HG03575 (cell line): Measurements from ENCODE around the gene NEK10.
A peak's percentile ranks its signal among the peaks of the same experiment; 100 is the strongest.

Source experiments
- ATAC-seq: cut with Tn5 transposase; IDR thresholded peaks from one replicate; pipeline ENCODE4 v1.9.1; 2021; ENCODE audit not compliant: unreplicated experiment, insufficient number of reproducible peaks, low FRiP score; ENCODE audit errors: extremely low read depth

Gene NEK10

DNA sequence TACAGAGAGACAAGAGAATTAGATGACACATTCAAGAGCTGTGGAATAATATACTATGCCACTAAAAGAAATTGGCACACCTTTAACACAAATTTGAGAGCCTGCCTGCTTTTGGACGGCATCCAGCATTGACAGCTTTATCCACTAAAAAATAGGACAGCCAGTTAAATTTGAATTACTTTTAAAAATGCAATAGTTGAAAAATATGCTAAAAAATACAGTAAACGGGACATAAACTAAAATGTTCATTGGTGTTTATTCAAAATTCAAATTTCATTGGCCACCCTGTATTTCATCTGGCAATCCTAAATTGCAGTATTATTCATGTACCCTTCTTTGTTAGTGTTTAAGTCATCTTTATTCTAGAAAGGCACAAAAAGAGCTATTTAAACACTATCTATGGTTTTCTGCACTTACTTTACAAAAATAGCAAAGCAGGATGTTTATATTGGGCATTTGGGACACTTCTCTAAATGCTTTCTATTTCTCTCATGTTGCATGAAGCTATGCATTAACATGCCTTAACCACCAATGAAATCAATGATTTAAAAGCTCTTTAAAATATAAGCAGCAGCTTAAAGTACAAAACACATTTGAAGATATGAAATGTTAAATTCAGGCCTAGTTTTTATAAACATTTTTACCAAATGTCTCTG lies 160.1 kb downstream of the NEK10 start:
- ATAC-seq: no peak

DNA sequence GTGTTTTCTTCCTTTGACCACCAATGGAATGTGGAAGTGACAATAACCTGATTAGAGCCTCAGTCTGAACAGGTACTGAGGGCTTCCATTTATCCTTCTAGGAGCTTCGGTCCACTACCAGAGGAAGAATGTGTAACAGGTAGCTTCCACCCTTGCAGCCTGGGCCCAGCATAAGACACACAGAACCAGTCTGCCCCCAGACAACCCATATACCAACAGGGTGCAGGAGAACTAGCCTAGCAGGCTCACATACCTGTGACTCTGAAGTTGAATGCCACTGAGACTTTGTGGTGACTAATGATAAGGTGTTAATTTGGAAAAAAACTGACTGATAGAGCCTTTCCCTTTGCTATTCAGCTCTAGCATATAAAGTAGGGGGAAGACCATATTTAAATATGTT lies 166.2 kb downstream of the NEK10 start:
- no peak for ATAC-seq

DNA sequence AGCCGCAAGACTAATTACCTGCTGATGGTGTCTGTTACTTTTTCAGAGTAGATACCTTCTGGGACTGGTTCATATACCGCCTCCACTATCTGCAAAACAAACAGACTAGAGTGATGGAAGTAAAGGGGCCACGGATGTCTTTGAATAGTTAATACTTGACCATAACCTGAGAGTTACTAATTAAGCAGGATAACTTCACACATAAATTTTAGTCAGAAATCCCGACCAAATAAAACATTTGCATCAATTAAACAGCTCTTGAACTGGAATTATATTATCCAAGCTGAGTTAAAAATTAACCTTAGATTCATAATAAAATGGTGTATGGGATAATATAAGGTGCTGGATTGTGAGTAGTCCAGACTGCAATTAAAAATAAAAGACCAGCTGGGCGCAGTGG lies 167.7 kb downstream of the NEK10 start:
- ATAC-seq: no peak

DNA sequence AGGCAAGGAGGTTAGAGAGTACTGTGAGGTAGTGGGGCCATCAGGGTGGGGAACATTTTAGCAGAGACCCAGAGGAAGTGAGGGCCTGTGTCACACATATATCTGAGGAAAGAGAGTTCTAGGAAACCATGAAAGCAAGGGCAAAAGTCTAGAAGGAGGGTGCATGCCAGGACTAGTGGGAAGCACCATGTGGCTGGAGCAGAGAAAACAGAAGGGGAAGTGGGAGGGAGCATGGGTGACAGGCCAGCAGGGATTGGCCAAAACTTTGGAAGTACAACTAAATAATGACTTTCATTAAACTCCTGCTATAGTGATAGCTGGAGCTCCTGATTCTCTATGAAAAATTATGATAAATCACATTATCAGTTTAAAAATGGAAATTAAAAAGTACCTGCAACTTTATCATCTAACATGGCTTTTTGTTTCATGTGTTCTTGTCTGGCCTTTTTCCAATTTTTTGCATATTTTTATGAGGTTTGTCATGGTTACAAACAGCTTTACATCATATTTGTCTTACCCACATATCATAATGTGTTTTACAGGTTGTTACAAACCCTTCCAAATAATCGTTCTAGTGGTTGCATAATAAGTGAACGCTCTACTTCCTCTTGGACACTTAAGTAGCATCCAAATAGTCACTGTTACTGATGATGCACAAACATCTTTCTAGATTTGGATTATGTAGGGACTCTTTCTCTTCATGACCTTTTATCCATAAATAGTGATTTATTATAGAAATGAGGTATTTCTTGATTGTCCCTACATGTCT lies 168.3 kb downstream of the NEK10 start:
- no peak for ATAC-seq

DNA sequence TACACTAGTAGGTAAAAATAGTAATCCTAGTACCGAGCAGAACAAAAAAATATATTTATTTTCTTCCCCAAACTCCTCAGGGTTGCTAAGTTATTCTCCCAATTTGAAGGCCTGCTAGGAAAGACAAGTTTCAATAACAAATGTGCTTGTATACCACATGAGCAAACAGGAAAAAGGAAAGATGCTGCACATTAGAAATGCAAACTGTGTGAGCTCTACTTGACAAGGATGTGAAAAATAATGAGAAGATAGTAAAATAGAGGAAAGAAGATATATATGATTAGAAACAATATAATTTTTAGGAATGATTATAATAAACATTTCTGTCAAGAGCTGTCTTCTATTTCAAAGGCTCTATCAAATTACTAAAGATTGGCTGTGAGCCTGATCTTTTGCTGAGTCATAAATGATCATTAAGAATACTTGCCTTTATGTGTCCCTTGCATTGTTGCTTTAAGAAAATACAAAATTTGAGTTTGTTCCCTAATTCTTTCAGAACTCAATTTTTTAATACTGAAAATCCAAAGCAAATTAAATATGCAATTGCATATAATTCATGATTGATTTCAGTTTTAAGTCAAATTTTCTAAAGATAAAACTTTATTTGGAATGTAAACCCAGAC lies 174.2 kb downstream of the NEK10 start:
- ATAC-seq: no peak

DNA sequence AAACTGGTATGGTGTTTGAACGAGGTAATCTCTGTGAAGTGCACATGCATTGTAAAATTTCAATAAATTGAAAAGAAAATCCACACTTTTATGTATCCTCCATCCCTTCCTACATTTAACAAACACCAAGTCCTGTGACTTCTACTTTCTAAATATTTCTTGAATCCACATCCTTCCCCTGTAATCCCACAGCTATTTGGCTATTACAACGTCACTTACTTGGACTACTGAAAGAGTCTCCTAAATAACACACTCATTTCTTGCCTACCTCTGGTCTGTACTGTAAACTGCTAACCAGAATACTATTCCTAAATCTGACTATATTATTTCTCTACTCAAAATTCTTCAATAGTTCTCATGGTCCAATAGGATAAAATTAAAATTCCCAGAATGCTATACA lies 176.1 kb downstream of the NEK10 start:
- no peak for ATAC-seq

DNA sequence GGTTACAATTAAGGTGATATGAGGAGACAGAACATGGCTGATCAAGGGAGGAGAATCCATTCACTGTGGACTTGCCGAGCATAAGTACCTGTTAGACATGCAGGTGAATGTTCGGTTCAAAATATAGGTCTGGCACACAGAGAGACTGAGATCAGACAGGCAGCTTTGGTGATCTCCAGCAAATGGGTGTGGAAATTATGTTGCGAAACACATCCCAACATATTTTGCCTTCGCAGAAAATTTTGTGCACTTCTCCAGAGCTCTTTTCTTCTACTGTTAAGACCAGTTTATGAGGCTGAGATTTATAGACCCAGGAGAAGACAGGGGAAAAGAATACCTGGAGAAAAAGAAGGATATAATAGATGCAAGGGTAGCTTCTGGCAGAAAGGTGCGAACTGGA lies 183.2 kb downstream of the NEK10 start:
- ATAC-seq: no peak

DNA sequence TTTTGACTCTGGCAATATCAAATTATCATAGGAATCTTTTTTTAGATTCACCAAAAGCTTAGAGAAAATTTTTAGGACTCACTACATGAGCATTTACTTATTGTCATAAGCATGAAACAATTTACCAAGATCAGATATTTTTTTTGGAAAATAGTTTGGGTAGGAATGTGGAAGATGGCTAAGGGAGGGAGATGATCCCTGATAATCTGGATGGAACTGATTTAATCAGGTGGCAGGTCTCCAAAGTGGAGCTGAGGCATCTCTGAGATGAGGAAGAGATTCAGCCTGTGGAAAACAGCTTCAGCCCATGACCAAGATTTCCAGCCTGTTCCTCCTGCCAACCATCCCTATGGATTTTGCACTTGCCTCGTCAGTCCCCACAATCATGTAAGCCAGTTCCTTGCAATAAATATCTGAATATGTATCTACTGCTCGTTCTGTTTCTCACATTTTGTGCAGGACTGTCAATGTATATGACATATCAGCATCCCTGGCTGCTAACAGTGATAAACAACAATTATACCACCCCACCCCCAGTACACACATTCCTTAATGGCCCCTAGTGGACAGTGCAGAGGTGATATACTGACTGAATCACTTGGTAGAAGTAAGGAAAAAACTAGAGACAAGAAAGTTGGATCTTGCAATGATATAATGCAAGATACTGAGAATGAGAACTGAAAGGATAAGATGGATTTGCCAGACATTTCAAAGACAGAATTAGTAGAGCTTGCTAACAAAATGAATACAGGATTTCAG lies 183.8 kb downstream of the NEK10 start:
- ATAC-seq: no peak

DNA sequence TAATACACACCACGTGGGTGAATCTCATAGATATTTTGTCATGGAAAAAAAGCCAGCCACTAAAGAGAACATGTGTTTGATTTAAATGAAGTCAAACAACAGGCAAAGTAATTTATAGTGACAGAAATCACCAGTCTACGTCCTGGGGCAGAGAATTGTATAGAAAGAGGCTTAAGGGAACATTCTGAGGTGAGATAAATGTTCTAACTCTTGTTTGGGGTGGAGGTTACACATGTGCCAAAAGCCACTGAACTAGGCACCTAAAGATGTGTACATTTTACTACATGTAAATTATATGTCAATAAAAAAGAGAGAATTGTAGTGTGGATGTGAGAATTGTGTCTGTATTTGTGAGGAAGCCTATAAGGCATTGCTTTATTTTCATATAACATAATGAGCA lies 184.9 kb downstream of the NEK10 start:
- ATAC-seq: no peak

DNA sequence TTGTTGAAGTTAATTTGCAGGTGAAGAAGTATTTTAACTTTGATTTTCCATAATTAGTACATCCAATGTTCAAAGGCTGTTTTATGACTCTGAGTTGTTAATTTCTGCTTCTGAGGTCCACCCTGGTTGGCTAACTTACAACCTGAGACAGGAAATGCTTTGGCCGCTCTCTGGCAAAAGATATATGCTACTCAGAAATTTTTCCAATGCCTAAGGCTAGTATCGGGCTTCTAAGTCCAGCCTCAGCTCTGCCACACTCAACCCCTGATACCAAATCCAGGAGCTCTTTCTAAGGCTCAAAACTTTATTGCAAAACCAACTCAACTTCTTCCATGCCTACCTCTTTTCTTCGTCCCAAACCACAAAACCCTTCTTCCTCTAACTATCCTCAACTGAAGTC lies 192.9 kb downstream of the NEK10 start:
- ATAC-seq: no peak

DNA sequence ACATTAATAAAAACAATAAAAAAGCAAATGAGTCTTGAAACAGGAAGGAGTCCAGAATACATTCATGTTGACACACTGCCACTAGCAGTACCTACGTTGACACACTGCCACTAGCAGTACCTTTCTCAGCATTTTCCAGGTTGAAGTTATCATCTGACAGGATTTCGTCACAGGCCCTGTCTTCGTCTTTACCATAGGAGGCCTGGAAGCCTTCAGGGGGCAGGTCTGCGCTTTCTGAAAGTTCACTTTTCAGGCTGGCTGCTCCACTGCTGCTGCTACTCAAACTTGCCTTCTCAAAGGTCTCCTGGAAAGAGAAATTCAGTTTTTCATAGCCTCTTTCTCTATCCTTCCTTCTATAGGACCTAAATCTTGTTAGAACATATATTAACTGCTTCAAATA lies 194.7 kb downstream of the NEK10 start:
- ATAC-seq: no peak

DNA sequence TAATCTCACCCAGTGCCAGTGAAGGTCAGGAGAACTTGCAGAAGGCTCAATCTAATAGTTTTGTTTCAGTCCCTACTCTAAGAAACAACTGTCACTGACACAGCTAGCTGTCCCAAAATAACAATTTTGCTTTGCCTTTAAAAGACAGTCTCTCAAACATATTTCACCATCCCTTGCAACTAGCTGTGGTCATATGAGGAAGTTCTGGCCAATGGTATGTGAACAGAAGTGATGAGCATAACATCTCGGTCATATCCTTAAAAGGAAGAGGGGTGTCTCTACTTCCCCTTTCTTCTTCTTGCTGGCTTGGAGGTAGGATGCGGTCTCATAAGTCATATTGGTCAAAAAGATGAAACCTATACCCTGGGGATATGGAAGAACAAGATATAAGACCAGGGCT lies 198.1 kb downstream of the NEK10 start:
- peak; percentile 48 for ATAC-seq

DNA sequence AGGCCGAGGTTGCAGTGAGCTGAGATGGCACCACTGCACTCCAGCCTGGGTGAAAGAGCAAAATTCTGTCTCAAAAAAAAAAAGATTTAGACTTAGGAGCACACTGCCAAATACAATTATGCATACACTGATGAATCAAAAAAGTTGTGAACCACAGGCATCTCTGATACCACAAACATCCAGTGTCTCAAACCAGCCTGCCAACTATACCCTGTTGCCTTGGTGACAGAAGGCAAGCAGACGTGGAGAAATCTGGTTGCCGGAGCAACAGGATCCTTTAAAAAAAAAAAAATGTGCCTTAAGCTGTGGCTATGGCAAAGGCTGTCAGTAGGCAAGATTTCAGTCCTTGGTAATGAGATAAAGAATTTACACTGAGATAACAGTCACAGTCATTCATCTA lies 202.3 kb downstream of the NEK10 start:
- no peak for ATAC-seq

DNA sequence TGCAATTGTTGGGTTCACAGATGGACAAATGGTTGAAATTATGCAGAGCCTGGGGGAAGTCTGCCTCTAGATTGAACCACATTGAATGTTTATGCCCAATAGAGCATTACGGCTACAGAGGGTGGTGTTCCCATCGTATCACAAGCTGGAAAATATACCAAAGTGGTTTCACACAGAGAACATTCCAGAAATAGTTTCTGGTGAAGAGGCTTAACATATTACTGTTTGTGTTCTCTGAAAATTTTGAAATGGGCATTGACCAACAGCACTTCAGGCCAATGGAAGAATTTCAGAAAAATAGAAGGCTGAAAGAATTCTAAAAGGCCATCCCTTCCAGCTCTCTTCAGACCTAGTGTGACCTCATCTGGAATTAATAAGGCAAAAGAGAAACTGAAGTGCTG lies 203.9 kb downstream of the NEK10 start:
- ATAC-seq: no peak

DNA sequence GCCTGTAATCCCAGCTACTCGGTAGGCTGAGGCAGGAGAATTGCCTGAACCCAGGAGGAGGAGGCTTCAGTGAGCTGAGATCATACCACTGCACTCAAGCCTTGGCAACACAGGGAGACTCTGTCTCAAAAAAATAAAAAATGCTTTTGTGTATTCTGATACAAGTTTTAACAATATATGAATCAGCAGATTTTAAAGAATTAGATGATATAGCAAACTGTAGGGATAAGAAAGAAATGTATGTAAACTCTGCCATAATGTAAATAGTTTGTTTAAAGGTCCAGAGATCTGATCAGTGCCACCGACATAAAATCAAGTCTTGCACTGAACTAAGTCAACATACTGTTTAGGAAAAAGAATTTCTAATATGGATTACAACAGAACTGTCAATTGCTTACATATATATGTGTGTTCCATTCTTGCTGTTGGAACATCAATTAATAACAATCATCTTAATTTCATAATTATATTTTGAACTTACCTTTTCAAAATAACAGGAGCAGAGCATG lies 208.3 kb downstream of the NEK10 start:
- ATAC-seq: no peak

DNA sequence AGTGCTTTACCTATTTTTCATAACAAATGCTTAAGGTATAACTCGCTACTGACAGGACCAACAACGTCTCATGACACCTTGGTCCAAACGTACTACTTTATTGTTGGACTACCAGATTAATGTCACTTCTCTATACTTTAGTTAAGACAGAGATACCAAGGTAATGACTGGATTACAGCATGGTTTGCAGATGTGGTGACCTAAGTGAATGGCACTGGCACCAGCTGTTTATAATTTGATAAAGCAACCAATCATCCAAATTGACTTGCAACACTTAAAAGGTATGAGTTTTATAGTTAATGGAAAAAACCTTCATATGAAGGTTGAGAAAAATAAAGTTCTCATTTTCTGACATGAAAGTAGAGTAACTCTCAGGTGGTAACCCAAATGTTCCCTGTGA lies 209.0 kb downstream of the NEK10 start:
- no peak for ATAC-seq

DNA sequence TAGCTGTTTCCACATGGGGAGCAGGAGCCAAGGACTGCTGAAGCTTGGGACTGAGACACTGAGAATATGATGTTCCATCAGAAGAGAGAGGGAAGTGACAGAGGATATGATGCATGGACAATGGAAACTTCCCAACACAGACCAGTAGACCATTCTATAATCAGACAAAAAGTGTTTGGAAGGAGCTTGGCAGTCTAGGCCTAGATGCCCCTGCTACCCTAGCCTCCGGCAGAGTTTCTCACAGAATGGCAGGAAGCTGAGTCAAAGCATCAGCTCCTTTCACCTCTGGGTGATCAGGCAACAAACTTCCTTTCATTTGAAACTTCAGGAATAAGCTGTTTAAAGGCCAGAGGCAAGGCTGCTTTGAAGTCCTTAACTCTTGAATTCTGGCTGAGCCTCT lies 222.0 kb downstream of the NEK10 start:
- no peak for ATAC-seq

DNA sequence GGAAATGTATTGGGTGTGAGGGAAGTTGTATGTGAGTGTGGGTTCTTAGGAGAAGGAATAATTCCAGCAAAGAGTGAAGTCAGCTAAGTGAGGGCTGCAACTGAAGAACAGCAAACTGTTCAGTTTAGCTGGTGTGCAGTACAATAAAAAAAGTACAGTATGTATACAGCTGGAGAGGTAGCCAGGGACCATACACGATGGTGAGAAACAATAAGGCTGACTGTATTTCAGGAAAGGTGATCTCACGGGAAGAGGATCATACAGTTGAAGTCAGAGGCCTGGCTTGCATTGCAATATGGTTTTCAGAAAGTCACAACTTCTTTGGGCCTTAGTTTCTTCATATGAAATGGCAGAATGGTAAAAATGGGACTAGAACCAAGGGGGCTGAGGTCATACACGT lies 222.4 kb downstream of the NEK10 start:
- no peak for ATAC-seq

DNA sequence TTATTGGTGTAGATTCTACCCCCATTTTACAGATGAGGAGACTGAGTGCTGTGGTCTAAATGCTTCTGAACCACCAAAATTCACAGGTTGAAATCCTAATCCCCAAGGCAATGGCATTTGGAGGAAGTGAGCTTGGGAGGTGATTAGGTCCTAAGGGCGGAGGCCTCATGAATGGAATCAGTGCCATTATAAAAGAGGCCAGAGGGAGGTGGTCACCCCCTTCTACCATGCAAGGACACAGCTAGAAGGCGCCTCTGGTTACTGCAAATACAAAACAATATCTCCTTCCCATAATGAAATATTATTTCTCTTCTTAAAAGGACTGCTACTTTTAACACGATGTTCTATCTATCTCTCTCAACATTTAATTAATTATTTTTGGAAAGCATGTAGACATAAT lies 223.5 kb downstream of the NEK10 start:
- no peak for ATAC-seq

DNA sequence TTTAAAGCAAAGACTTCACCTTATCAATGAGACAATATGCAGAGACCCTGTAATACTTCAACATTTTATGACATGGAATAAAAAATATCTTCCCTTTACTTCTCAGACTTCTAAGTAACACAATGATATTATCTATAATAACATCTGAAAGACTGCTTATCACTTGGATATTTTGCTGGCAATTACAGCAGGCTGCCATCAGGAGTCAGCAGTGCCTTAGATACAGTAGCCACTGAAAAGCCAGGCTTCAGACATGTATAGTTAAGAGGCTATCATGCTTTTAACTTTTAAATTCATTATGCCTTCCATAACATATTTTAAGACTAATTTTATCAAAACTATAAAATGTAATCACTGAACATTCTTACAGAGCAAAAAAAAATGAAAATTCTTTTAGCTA lies 227.5 kb downstream of the NEK10 start:
- no peak for ATAC-seq
